AG09319 (cell line): ENCODE measurements around the gene ANKRD29.

ENCODE experiments used
- DNase-seq: peaks from one replicate; pipeline ENCODE4 v3.0.0-alpha.2; 2010; ENCODE audit warnings: low read depth; ENCODE audit errors: extremely low read depth
- CTCF ChIP-seq: IDR thresholded peaks from 2 replicates; pipeline ENCODE4 v1.5.1; 2011; ENCODE audit warnings: low read depth, mild to moderate bottlenecking, inconsistent platforms, low read length, moderate library complexity

ANKRD29 gene

DNA sequence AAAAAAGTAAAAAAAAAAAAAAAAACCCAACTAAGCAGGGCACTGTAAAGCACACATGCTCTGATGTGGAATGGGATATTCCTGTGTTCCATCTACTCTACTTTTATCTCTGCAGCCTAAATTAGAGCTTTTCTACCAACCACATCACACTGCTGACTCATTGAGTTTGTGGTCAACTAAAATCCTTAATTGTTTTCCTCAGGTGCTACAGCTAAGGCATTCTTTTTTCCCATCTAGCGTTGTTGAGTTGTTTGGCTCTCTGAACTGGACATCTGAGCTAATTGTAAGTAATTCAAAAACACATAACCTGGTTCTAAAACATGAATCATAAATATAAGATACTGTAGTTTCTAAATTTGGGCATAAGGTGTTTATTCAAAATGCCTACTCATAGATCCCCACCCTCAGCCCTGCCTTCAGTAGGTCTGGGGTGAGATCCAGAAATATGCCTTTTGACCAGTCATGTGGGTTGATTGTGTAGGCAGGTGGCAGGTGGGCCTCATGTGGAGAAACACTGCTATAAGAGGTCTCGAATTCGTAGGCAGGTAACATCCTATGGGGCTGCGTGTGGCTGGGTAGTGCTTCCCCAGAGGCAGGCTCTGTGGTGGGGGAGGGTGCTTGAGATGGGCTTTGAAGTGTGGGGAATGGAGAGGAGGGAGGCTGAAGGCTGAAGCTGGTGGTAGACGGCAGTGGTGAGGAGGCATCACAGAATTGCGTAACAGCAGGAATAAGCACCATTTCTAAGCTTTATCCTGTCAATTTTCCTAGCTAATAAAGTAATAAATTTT is 27.2 kb downstream of the ANKRD29 start:
- TF ChIP-seq CTCF = no peak
- DNase-seq = no peak

GRCh38 chr18:23634692-23635091 is 28.0 kb downstream of the ANKRD29 start:
- DNase-seq = no peak
- no peak for TF ChIP-seq CTCF

- DNase-seq = no peak
- TF ChIP-seq CTCF = no peak
These were observed 30.1 kb downstream of the ANKRD29 start for GRCh38 chr18:23632615-23633014.

- no peak for TF ChIP-seq CTCF
- DNase-seq = no peak
These were observed 31.0 kb downstream of the ANKRD29 start for GRCh38 chr18:23631746-23632145.

GRCh38 chr18:23631312-23631711 is 31.4 kb downstream of the ANKRD29 start:
- DNase-seq = no peak
- no peak for TF ChIP-seq CTCF

GRCh38 chr18:23629444-23629946 is 33.2 kb downstream of the ANKRD29 start:
- no peak for TF ChIP-seq CTCF
- DNase-seq = no peak

DNA sequence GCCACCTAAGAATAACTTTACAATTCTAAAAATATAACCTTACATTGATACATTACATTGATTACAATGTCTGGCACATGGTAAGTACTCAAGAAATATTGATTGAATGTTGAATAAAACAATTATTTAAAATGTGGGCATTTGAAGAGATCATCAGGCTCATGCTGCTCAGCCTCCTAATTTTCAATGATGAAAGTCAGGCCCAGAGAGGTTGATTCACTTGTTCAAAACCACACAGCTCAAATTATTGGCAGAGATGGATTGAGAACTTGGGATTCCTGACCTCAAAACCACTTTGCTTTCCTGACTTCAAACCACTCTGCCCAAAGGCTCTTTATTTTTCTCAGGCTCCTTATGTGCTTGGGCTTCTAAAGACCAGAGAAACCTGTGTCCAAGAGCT is 34.7 kb downstream of the ANKRD29 start:
- no peak for TF ChIP-seq CTCF
- no peak for DNase-seq
